ENCODE data around the gene TEP1.
A peak's percentile ranks its signal among the peaks of the same experiment; 100 is the strongest.

The TEP1 gene

GRCh38 chr14:20429801-20430669 is 16.7 kb upstream of the TEP1 start:
- DNase-seq, result no peak

DNA sequence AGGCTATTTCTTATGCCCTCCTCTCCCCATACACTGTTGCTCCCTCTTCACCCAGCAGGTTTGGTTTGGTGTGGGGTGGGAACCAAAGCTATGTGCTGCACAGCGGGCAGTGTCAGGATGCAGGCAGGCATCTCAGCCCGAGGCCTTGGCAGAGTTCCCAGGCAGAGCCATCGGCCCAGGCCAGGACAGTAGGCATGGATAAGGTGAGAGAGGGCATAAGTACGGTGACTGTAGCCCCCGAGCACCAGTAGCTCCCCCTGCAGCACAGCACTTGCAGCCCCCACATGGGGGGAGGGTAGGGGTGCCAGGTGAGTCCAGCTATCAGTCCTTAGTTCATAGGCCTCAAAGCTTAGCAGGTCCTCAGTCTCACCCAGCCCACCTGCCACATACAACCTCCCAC is 15.5 kb upstream of the TEP1 start:
- no peak for DNase-seq

GRCh38 chr14:20428010-20428365 is 14.7 kb upstream of the TEP1 start:
- no peak for DNase-seq

DNA sequence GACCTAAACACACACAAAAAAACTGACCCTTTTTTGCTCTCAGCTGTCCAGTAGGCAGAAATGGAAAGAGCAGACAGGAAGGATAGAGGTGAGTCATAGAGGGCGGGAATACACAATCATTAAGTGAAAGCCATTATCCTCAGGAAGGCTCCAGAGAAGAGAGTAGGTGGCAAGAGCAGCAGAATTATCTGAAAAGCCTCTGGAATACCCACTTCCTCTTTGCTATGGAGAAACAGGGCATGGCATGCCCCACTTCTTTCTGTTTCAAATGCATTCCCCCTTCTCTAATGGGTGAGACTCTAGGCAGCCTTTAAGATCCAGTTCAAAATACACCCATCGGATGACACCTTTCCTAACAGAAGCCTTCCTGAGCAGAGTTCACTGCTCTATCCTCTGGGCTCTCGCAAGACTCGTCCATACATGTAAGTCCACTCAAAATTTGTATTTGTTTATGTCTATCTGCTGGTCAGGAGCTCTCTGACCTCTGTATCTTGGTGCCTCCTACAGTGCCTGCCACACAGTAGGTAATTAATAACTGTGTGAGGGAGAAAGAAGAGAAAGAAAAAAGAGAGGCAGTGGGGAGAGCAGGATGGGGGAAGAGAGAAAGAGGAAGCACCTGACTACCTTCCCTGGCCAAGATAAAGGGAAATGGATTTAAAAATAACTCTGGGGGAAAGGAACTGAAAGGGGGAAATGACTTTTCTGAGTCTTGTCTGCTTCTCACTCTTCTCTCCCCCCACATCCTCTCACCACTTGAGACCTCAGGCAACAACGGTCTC is 14.1 kb upstream of the TEP1 start:
- DNase-seq, result peak; percentile 66

- no peak for DNase-seq
These were observed 11.6 kb upstream of the TEP1 start for GRCh38 chr14:20424851-20425250.

DNA sequence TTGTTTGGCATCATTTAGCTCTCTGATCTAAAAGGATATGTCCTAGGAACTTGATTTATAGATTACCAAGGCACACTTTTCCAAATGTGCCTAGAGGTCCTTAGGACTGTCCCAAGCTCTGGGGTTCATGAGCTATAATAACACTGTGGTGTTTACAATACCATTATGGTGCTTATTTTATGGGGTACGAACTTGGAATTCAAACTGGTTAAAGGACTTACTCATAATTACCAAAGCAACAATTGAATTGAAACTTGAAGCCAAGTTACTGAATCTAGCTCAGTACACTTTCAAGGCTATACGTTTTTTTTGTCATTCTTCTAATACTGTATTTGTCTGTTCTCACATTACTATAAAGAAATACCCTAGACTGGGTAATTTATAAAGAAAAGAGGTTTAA is 9.6 kb upstream of the TEP1 start:
- no peak for DNase-seq

DNA sequence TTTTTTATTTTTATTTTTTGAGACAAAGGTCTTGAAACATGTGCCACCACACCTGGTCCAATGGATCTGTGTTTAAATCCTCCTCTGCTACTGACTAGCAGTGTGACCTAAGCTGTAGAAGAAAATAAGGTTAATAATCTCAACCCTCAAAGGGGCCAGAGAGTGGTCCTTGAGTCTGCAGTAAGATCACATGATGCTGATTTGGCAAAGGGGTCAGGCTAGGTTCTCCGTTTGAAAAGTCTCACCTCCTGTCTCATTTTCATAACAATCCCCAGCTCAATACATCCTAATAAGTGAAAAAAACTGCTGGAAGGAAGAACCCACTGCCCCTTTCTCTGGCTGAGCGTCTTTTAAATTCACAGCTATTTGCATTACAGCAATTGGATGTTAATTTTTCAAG is 8.0 kb upstream of the TEP1 start:
- DNase-seq, result no peak

GRCh38 chr14:20419419-20419818 is 6.1 kb upstream of the TEP1 start:
- DNase-seq, result no peak

DNA sequence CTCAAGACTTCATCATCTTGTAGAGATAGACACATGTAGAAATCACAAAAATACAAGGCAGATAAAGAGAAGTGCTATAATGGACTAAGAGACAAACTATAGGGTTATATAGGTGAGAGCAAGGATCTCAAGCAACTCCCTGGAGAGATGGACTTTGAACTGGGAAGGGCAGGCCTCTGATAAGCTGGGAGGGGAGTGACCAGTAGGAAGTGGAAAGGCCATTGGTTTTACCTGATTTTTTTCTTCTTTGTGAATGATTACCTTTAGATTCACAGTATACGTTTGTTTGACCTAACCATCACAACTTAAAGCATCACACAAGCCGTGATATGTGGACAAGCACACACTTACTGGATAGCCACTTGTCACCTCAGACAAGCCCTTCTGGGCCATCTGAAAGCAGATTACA is 5.2 kb upstream of the TEP1 start:
- no peak for DNase-seq

- DNase-seq, result no peak
These were observed 4.2 kb upstream of the TEP1 start for GRCh38 chr14:20417250-20418186.

GRCh38 chr14:20416223-20416622 is 2.9 kb upstream of the TEP1 start:
- no peak for DNase-seq

- peak; percentile 32 for DNase-seq
These were observed 2.5 kb upstream of the TEP1 start for GRCh38 chr14:20415782-20416206.

- peak; percentile 17 for DNase-seq
These were observed 412 bp upstream of the TEP1 start for GRCh38 chr14:20413744-20414082.

DNA sequence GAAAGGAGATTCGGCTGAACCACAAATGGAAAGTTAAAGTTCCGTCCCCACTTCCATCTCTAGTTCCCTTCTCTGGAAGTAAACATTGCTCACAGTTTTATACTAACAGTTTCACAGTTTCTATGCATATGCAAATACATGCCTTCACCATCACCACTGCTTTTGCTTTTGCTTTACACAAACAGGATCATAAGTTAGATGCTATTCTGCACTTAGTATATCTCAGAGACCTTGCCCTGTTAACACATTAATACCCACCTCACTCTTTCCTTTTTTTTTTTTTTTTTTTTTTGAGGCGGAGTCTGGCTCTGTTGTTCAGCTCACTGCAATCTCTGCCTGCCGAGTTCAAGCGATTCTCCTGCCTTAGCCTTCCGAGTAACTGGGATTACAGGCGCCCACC is 890 bp downstream of the TEP1 start:
- DNase-seq, result no peak

GRCh38 chr14:20409226-20409625 is 4.1 kb downstream of the TEP1 start:
- no peak for DNase-seq

DNA sequence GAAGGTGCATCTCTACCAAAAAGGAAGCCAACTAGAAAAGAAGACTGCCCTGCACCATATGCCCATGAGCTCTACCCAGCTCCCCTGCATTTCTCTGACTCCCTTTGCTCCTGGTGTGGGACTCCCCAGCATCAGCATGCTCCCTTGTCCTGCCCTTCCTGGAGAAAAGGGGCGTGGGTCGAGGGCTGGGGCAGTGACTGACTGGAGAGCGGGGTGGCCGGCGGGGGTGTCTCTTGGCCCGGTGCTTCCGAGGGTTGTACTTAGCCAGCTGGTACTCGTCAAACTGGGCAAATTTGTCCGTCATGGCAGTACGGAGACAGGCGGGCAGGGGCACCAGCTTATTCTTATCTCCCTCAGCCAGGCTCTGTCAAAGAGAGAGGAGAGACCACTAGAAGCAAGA is 9.8 kb downstream of the TEP1 start:
- DNase-seq, result no peak

DNA sequence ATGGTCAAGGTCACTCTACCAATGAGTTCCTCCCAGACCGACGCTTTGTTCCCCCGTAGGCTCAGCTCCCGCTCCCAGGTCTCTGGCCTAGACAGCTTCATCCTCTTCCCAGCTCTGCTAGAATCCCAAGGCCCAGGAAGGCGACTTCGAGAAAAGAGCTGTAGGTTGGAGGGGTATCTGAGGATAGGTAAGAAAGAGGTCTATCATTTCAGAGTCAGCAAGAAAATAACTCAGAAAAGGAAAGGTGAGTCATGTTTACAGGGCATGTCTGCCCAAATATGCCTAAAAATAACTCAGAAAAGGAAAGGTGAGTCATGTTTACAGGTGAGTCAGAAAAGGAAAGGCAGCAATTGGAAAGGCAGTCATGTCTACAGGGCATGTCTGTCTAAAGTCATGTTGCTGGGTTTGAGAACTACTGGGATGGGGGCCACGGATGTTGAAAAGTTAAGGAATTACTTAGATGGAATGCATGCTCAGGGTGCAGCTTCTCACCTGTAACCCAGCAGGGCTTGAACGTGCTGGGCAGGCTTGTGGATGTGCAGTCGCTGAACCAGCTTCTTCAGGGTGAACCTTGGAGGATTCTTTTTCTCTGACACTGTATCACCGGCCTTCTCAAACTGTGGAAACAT is 12.2 kb downstream of the TEP1 start:
- peak; percentile 68 for DNase-seq

GRCh38 chr14:20400589-20400964 is 12.7 kb downstream of the TEP1 start:
- no peak for DNase-seq

DNA sequence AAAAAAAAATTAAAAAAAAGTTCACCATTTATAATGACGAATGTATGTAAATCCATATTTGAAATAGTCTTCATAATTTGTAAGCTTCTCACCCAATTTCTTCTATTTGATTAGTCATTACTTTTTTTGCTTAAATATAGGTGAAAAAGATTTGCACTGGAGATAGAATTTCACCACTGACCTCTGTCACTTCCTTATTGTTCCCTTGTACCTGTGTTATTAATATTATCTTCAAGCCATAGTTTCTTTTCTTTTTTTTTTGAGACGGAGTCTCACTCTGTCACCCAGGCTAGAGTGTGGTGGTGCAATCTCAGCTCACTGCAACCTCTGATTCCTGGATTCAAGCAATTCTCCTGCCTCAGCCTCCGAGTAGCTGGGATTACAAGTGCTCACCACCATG is 15.8 kb downstream of the TEP1 start:
- DNase-seq, result no peak

DNA sequence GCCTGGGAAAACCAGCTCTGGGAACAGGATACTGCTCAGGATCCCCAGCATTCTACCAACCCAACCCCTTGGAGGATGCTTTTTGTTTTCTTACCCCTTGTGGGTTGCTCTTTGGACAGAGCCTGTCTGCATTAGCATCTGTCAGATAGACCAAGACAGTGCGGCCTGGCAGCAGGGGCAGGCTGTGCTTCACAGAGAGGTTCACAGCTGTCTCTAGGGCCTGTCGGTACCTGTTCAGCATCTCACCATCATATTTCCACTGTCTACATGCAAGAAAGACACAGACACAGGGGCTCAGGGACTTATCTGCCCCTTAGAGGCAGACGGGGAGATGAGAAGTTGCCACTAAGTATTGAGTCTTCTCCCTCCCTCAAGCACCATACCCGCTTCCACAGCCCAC is 21.8 kb downstream of the TEP1 start:
- DNase-seq, result no peak

GRCh38 chr14:20388159-20388558 is 25.1 kb downstream of the TEP1 start:
- no peak for DNase-seq

DNA sequence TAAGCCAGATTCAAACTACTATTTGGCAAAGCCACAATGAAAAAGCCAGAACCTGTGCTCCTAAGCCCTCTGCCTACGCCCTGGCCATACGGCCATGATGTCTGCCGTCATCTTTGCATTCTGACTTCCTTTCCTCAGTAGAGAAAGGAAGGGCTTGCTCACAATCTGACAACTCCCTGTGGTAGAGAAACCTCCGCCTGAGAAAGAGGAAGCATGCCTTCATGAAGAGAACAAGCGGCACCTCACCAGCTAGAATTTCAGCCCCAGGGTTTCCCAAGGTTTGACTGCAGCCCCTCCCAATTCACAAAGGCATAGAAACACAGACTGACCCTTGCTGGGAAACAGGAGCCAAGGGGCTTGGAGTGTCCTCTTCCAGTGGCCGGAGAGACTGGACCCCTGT is 25.7 kb downstream of the TEP1 start:
- DNase-seq, result no peak

DNA sequence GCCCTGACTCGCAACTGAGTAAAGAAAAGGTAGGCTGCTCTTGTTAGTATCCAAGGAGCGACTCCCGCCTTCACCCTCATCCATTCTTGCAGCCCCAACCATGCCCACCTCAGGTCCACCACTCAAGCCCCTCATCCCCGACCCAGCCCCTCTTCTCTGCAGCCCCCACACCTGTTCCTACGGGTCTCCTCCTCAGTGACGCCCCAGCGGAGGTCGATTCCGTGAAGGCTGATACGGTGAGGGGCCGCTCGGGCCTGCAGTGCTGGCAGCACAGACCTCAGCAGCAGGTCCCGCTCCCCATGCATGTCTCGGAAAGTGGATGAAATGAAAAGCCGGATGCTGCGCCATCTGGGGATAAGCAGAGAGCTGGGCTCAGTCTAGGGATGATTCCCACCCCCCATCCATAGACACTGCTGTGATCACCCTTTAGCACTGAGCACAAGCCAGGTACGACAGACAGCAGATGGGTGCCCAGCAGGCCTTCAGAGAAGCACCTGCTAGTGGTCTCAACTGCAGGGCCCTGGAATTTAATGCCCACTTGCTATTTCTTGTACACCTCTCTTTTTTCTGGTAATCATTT is 26.9 kb downstream of the TEP1 start:
- DNase-seq, result no peak

All from kidney glomerular epithelial cell (primary cell).